Body of pancreas (tissue), 4 donors: Measurements from ENCODE around the gene UGT2A3. TPM values are rescaled to one million over a fixed set of nuclear protein-coding genes. Genes with fewer than 3 reads are reported as not detected.
"Not testable (repeated sequence)": the region's sequence is repeated elsewhere in the genome, so short reads cannot be mapped to it uniquely, and the experiment has no call there.

Experiments
- ATAC-seq: fragments of 150-250 bp; one replicate; pipeline ENCODE4 v1.9.1; 2016
- DNase-seq, 4 donors: peaks; one replicate each; pipeline ENCODE4 v3.0.0-alpha.2; 2019
- H3K27ac ChIP-seq, 4 donors: fragments of 200-600 bp; sonication (generic); 1 replicate in 3 of 4; 2 replicates in 1 of 4; pipeline versions ENCODE4 v1.5.1 to v1.6.1; 2016 to 2019; ENCODE audit warnings: mild to moderate bottlenecking in 1 of 4, mixed read lengths in 1 of 4, moderate library complexity in 1 of 4
- H3K27me3 ChIP-seq, 2 donors: fragments of 200-600 bp; sonication (generic); one replicate each; pipeline ENCODE4 v1.6.0; 2016; ENCODE audit warnings: mild to moderate bottlenecking in 1 of 2
- H3K36me3 ChIP-seq, 2 donors: fragments of 200-600 bp; sonication (generic); replicated peaks in 1 of 2; 2 replicates each; pipeline ENCODE4 v1.5.1; 2016; ENCODE audit warnings: low read depth in 2 of 2; ENCODE audit not compliant: insufficient read depth in 1 of 2
- H3K4me1 ChIP-seq: fragments of 200-600 bp; sonication (generic); one replicate; pipeline ENCODE4 v1.6.0; 2016
- H3K4me3 ChIP-seq, 2 donors: fragments of 200-600 bp; sonication (generic); 1 replicate in 1 of 2; 2 replicates in 1 of 2; pipeline ENCODE4 v1.5.1; 2016 to 2019
- H3K9me3 ChIP-seq, 3 donors: fragments of 200-600 bp; sonication (generic); 1 replicate in 2 of 3; 2 replicates in 1 of 3; pipeline ENCODE4 v1.5.1; 2016
- POLR2A ChIP-seq, 3 donors: fragments of 450-650 bp; IDR thresholded peaks; one replicate each; pipeline ENCODE4 v1.6.1; 2016; ENCODE audit warnings: antibody characterized with exemption in 3 of 3, mild to moderate bottlenecking in 2 of 3
- WGBS, 2 donors: methylation state at CpG; one replicate each; pipeline ENCODE4 v1.1.5; 2017; 5-methylcytosine and 5-hydroxymethylcytosine counted together
- intact Hi-C: fragments of 100-400 bp; cut with DNase I; formaldehyde crosslinking; loops from one replicate; pipeline ENCODE4 v1.15.1; 2023
- total RNA-seq, 2 donors: library from RNA; depleted of rRNA; stranded (reverse); fragments of >200 nt; gene quantifications; one replicate each; pipeline ENCODE4 v1.1.0, GENCODE V29; 2016
- TF ChIP-seq, protein P1 (sequence below), 7 experiments: fragments of 450-650 bp in 4 of 7; fragments of 200-600 bp in 3 of 7; sonication (generic) in 3 of 7; IDR thresholded peaks; one replicate each; pipeline ENCODE4 v1.5.1; 2016 to 2019; ENCODE audit warnings: antibody characterized with exemption in 7 of 7

The UGT2A3 gene
- total RNA-seq, 2 donors from 2014 or later = 35.9 to 39.4 TPM

DNA sequence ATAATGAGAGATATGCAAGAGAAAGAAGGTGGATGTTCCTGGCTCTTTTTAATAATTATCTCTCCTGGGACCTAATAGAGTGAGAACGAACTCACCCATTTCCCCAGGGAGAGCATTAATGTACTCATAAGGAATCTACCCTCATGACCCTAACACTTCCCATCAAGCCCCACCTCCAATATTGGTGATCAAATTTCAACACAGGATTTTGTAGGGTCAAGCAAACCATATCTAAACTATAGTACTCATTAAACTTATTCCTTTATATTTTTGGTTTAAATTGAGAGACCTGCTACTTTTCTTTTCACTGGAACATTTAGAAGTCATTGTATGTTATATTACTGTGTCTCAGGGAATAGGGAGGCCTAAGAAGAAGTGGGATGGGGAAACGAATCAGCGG lies 2.6 kb downstream of the UGT2A3 start:
- Histone ChIP-seq H3K9me3 (no peaks in the 10 kb centered on the region), H3K4me3 (peak overlapping the region in 1 of 2 donors; percentile 21), H3K36me3 (no peaks in the 10 kb centered on the region), H3K27ac (peak overlapping the region in 2 of 4 donors; percentile 14 to 90), H3K4me1 (peaks cover 22% of the 10 kb centered on the region), H3K27me3 (no peaks in the 10 kb centered on the region)
- ATAC-seq = no peak
- 45 to 73% methylated on average over 3 of the region's 3 CpGs for WGBS, 2 donors
- intact Hi-C loops = no loop called here
- DNase-seq = no peak
- TF ChIP-seq, protein P1, sequence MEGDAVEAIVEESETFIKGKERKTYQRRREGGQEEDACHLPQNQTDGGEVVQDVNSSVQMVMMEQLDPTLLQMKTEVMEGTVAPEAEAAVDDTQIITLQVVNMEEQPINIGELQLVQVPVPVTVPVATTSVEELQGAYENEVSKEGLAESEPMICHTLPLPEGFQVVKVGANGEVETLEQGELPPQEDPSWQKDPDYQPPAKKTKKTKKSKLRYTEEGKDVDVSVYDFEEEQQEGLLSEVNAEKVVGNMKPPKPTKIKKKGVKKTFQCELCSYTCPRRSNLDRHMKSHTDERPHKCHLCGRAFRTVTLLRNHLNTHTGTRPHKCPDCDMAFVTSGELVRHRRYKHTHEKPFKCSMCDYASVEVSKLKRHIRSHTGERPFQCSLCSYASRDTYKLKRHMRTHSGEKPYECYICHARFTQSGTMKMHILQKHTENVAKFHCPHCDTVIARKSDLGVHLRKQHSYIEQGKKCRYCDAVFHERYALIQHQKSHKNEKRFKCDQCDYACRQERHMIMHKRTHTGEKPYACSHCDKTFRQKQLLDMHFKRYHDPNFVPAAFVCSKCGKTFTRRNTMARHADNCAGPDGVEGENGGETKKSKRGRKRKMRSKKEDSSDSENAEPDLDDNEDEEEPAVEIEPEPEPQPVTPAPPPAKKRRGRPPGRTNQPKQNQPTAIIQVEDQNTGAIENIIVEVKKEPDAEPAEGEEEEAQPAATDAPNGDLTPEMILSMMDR (IDR thresholded peaks at IDR 0.05) = no peak
- TF ChIP-seq POLR2A (IDR thresholded peaks at IDR 0.05) = no peak

DNA sequence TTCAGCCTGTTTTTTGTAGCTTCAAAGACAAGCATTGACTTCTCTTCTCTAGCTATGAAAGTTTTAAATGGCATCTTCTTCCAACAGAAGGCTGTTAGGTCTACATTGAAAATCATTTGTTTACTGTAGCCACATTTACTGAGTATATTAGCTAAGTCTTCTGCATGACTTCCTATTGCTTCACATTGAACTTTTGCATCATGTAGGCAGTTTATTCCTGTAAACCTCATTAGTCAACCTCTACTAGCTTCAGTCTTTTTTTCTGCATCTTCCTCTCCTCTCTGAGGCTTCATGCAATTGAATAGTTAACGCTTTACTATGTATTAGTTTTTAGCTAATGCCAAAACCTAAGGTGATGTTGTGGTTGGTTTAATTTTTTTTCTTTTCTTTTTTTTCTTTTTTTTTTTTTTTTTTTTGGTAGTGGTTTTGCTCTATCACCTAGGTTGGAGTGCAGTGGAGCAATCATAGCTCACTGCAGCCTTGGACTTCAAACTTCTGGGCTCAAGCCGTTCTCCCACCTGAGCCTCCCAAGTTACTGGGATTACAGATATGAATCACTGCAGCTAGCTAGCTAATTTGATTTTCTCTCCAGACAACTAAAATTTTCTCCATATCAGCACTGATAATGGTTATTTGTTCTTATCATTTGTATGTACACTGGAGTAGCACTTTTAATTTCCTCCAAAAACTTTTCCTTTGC lies 3.4 kb downstream of the UGT2A3 start:
- WGBS, 2 donors = 43 to 57% methylated on average over 2 of the region's 2 CpGs
- ATAC-seq (no peak), DNase-seq (no peak)
- TF ChIP-seq, protein P1 (IDR thresholded peaks at IDR 0.05) = no peak
- TF ChIP-seq POLR2A (IDR thresholded peaks at IDR 0.05) = no peak
- Histone ChIP-seq H3K27ac (peak overlapping the region in 2 of 4 donors; percentile 14 to 90), H3K9me3 (no peaks in the 10 kb centered on the region), H3K36me3 (peaks cover 0 to 2% of the 10 kb centered on the region in 2 donors), H3K27me3 (no peaks in the 10 kb centered on the region), H3K4me3 (no peak overlapping the region), H3K4me1 (peaks cover 14% of the 10 kb centered on the region)
- intact Hi-C loops = no loop called here

DNA sequence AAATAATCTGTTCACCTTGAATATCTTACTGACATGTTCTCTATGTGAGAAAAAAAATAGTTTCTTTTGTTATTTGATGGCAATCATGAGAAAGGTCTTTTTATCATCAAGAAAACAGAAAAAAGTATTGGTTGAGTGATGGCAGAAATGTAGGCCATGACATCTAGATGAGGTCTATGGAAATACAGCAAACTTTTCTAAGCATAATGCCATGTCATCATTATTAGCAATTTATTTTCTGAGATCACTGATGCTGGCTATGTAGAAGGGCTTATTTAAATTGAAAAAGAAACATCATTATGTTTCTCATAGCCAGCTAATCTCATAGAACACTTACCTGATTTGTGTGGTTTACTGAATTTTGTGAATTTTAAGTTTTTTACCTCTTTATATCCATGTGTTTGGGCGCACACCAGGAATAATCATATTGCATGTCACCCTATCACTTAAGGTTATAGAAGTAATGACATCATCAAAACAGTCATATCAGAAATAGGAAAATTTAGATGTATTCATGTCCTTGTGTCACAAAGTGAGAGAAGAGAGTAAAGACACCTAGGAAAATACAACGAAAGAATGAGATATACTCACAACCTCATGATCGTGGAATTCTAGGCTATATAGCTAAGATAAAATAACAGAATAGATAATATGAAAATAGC lies 22.4 kb downstream of the UGT2A3 start:
- no peak for ATAC-seq
- DNase-seq = no peak
- Histone ChIP-seq H3K27ac (no peak overlapping the region), H3K4me1 (no peaks in the 10 kb centered on the region), H3K27me3 (no peaks in the 10 kb centered on the region), H3K9me3 (no peaks in the 10 kb centered on the region), H3K36me3 (peaks cover 0 to 4% of the 10 kb centered on the region in 2 donors), H3K4me3 (no peak overlapping the region)
- intact Hi-C loops = no loop called here
- TF ChIP-seq POLR2A (IDR thresholded peaks at IDR 0.05) = no peak
- TF ChIP-seq, protein P1 (IDR thresholded peaks at IDR 0.05) = no peak
- 62 to 76% methylated on average over 3 of the region's 3 CpGs for WGBS, 2 donors

DNA sequence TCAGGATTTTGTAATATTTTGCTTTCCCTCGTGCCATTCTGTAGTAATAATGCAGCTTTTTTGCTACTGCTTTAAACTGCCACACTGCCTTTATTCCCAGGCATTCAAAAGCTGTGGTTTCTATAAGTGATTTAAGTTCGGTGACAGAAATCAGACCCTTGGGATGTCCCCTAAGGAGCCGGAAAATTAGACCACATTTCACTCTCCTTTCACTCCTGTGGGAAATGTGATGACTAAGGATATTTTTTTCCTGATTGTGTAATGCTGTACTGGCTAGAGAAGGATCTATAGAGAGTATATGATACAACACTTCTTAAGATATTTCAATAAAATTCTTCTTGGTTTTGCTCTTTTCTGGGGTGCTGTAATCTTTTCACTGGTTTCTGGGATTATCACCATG lies 24.4 kb downstream of the UGT2A3 start:
- DNase-seq = no peak
- Histone ChIP-seq H3K36me3 (peaks cover 0 to 4% of the 10 kb centered on the region in 2 donors), H3K4me3 (no peak overlapping the region), H3K4me1 (no peaks in the 10 kb centered on the region), H3K27ac (no peak overlapping the region), H3K9me3 (no peaks in the 10 kb centered on the region), H3K27me3 (no peaks in the 10 kb centered on the region)
- TF ChIP-seq, protein P1 (IDR thresholded peaks at IDR 0.05) = no peak
- no peak for TF ChIP-seq POLR2A (IDR thresholded peaks at IDR 0.05)
- intact Hi-C loops = no loop called here
- no peak for ATAC-seq
- 83 to 88% methylated on average over 3 of the region's 3 CpGs for WGBS, 2 donors

DNA sequence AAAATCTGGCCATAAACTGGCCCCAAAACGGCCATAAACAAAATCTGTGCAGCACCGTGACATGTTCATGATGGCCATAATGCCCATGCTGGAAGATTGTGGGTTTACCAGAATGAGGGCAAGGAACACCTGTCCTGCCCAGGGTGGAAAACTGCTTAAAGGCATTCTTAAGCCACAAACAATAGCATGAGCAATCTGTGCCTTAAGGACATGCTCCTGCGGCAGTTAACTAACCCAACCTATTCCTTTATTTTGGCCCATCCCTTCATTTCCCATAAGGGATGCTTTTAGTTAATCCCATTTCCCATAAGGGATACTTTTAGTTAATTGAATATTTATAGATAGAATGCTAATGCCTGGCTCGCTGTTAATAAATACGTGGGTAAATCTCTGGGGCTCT lies 29.4 kb downstream of the UGT2A3 start:
- 56 to 76% methylated on average over 5 of the region's 5 CpGs for WGBS, 2 donors
- ATAC-seq, H3K9me3 ChIP-seq, DNase-seq, H3K4me3 ChIP-seq, H3K27ac ChIP-seq, H3K27me3 ChIP-seq, H3K36me3 ChIP-seq, H3K4me1 ChIP-seq, intact Hi-C loops: not testable (repeated sequence)
